SKM-1 (cell line): ENCODE data around the gene TRIOBP.

Source experiments
- DNase-seq: peaks from one replicate; lab custom pipeline; 2025; ENCODE audit not compliant: unreplicated experiment; lab: John Stamatoyannopoulos, UW

The TRIOBP gene

GRCh38 chr22:37802310-37803194 lies 105.7 kb downstream of the TRIOBP start:
- DNase-seq, result no peak

GRCh38 chr22:37803195-37803638 lies 106.4 kb downstream of the TRIOBP start:
- DNase-seq, result no peak

- DNase-seq, result no peak
Measured at GRCh38 chr22:37803639-37804351, 106.9 kb downstream of the TRIOBP start.

- DNase-seq, result no peak
Measured at GRCh38 chr22:37804352-37804880, 107.6 kb downstream of the TRIOBP start.

- peak; percentile 67 for DNase-seq
Measured at GRCh38 chr22:37804881-37805809, 108.3 kb downstream of the TRIOBP start.

- DNase-seq, result no peak
Measured at GRCh38 chr22:37805810-37806277, 109.0 kb downstream of the TRIOBP start.

GRCh38 chr22:37806409-37807333 lies 109.8 kb downstream of the TRIOBP start:
- no peak for DNase-seq

- DNase-seq, result peak; percentile 89
Measured at GRCh38 chr22:37807410-37808293, 110.8 kb downstream of the TRIOBP start, which contains the start of gene GCAT. Gene GCAT (plus strand): TSS chr22:37807934. CDS start chr22:37807968, 34 bp downstream.

GRCh38 chr22:37808294-37808657 lies 111.4 kb downstream of the TRIOBP start:
- no peak for DNase-seq

- DNase-seq, result no peak
Measured at GRCh38 chr22:37809672-37810333, 113.0 kb downstream of the TRIOBP start.

- no peak for DNase-seq
Measured at GRCh38 chr22:37811867-37812266, 115.0 kb downstream of the TRIOBP start.

- no peak for DNase-seq
Measured at GRCh38 chr22:37812869-37813678, 116.2 kb downstream of the TRIOBP start.

GRCh38 chr22:37815593-37815992 lies 118.7 kb downstream of the TRIOBP start:
- DNase-seq, result no peak

GRCh38 chr22:37816543-37817180 lies 119.8 kb downstream of the TRIOBP start:
- DNase-seq, result no peak

GRCh38 chr22:37817705-37818408 lies 121.0 kb downstream of the TRIOBP start:
- peak; percentile 55 for DNase-seq
